Keratinocyte (primary cell): ENCODE measurements around the gene CARMIL1.

Source experiments
- CTCF ChIP-seq, 3 experiments: IDR thresholded peaks in 1 of 3; conservative IDR thresholded peaks in 1 of 3; optimal IDR thresholded peaks in 1 of 3; 2 replicates in 2 of 3; 3 replicates in 1 of 3; pipeline versions ENCODE3 to v1.5.1; 2011; ENCODE audit warnings: low read length in 3 of 3, mild to moderate bottlenecking in 3 of 3, moderate library complexity in 2 of 3, control low read depth in 1 of 3, inconsistent platforms in 1 of 3; ENCODE audit not compliant: insufficient read depth in 2 of 3; ENCODE audit errors: extremely low read depth in 1 of 3
- EZH2 ChIP-seq: IDR thresholded peaks from one replicate; pipeline ENCODE4 v1.6.1; 2012; ENCODE audit warnings: inconsistent platforms, mild to moderate bottlenecking, low read length, moderate library complexity

GRCh38 chr6:25629198-25629576, 350.0 kb downstream of the CARMIL1 start:
- TF ChIP-seq EZH2 (no peak), CTCF (optimal IDR thresholded peaks at IDR 0.05 in 1 of 3, IDR thresholded peaks at IDR 0.05 in 1 of 3, conservative IDR thresholded peaks at IDR 0.05 in 1 of 3; ENCODE audit: extremely low read depth in 1 of 3, insufficient read depth in 2 of 3, low read length in 3 of 3) (no peak)
